GM12892 (cell line): Measurements from ENCODE around the gene APBA2.

Source experiments
- POLR2A ChIP-seq: IDR thresholded peaks from 2 replicates; pipeline ENCODE4 v1.6.1; 2011; ENCODE audit warnings: low read depth, low read length, control low read depth
- POLR2AphosphoS5 ChIP-seq: IDR thresholded peaks from 2 replicates; pipeline ENCODE4 v1.6.1; 2011; ENCODE audit warnings: low read depth, low read length, control low read depth
- TAF1 ChIP-seq: IDR thresholded peaks from 2 replicates; pipeline ENCODE4 v1.6.1; 2011; ENCODE audit warnings: low read depth, mild to moderate bottlenecking, control low read depth, low read length, borderline replicate concordance

- TF ChIP-seq POLR2A (no peak), POLR2AphosphoS5 (no peak), TAF1 (no peak)
Observed at GRCh38 chr15:29053661-29054131, 167.9 kb downstream of the APBA2 start.
